NT2/D1 (cell line): ENCODE data around the gene LETM1.
A peak's percentile ranks its signal among the peaks of the same experiment; 100 is the strongest.

Source experiments
- DNase-seq: peaks from one replicate; pipeline ENCODE4 v3.0.0-alpha.2; 2011; ENCODE audit warnings: low read depth, low spot score
- H3K27me3 ChIP-seq: 2 replicates; pipeline ENCODE4 v1.6.0; 2011; ENCODE audit warnings: mild to moderate bottlenecking; ENCODE audit not compliant: insufficient read length, insufficient read depth
- H3K36me3 ChIP-seq: 2 replicates; pipeline ENCODE4 v1.6.1; 2011; ENCODE audit warnings: mild to moderate bottlenecking, low read length, mixed read lengths; ENCODE audit not compliant: insufficient read depth, insufficient read length
- H3K4me1 ChIP-seq: 2 replicates; pipeline ENCODE4 v1.5.1; 2011; ENCODE audit not compliant: insufficient read depth, insufficient read length
- H3K4me3 ChIP-seq: 2 replicates; pipeline ENCODE4 v1.5.1; 2011; ENCODE audit warnings: low read depth; ENCODE audit not compliant: insufficient read length
- H3K9ac ChIP-seq: 2 replicates; pipeline ENCODE4 v1.6.0; 2011; ENCODE audit warnings: low read depth; ENCODE audit not compliant: insufficient read length
- H3K9me3 ChIP-seq: 2 replicates; pipeline ENCODE4 v1.5.1; 2011; ENCODE audit warnings: mild to moderate bottlenecking, low read length; ENCODE audit not compliant: insufficient read depth
- SUZ12 ChIP-seq: IDR thresholded peaks from 2 replicates; pipeline ENCODE4 v1.6.1; 2011; ENCODE audit not compliant: insufficient read length, insufficient read depth; ENCODE audit errors: extremely low read depth
- YY1 ChIP-seq: IDR thresholded peaks from 2 replicates; pipeline ENCODE4 v1.6.1; 2011; ENCODE audit not compliant: insufficient read length, insufficient read depth
- ZNF274 ChIP-seq: IDR thresholded peaks from 2 replicates; pipeline ENCODE4 v1.6.1; 2011; ENCODE audit warnings: mild to moderate bottlenecking, low read depth, low read length

Gene LETM1

GRCh38 chr4:1772853-1773538, 83.0 kb downstream of the LETM1 start:
- DNase-seq: no peak
- Histone ChIP-seq H3K4me1 (peaks cover 62% of the 10 kb centered on the region), H3K4me3 (no peak overlapping the region), H3K9me3 (no peaks in the 10 kb centered on the region), H3K27me3 (no peaks in the 10 kb centered on the region), H3K36me3 (no peaks in the 10 kb centered on the region), H3K9ac (peak overlapping the region; percentile 42)
- TF ChIP-seq ZNF274 (no peak), SUZ12 (no peak), YY1 (no peak)

DNA sequence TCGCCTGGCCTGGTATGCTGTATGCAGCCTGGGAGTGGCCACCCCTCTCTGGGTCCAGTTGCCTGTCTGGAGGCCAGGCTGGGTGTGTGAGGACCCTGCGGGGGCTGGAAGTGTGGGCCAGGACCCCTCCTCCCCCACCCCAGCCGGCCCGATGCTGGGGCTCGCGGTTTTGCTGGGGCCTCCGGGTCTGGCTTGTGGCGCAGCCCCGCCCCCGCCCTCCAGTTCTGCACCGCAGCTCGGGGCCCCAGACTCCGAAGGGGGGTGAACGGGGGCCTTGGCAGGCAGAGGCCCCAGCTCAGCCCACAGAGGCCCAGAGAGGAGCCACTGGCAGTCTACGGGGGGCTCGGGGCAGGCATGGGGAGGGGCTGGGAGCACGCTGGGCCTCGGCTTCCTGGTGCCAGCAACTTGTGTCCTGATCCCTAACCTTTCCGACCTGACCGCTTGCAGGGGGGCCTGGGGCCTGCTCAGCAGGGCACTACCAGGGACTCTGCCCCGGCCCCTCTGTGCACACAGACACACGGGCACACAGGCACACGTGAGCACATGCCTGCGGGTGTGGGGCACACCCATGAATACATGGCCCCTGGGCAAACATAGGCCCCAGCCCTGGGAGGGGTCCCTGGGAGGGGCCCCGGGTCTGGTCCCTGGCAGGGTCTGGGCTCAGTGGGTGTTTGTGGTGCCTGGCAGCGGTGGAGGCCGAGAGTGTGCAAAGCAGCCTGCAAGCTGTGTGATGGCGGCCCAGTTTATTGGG, 84.2 kb downstream of the LETM1 start:
- no peaks in the 10 kb centered on the region for H3K36me3 ChIP-seq
- peaks cover 54% of the 10 kb centered on the region for H3K4me1 ChIP-seq
- H3K9ac ChIP-seq: peak overlapping the region; percentile 54
- no peaks in the 10 kb centered on the region for H3K9me3 ChIP-seq
- TF ChIP-seq YY1 (no peak), SUZ12 (no peak), ZNF274 (no peak)
- H3K27me3 ChIP-seq: no peaks in the 10 kb centered on the region
- DNase-seq: no peak
- no peak overlapping the region for H3K4me3 ChIP-seq

DNA sequence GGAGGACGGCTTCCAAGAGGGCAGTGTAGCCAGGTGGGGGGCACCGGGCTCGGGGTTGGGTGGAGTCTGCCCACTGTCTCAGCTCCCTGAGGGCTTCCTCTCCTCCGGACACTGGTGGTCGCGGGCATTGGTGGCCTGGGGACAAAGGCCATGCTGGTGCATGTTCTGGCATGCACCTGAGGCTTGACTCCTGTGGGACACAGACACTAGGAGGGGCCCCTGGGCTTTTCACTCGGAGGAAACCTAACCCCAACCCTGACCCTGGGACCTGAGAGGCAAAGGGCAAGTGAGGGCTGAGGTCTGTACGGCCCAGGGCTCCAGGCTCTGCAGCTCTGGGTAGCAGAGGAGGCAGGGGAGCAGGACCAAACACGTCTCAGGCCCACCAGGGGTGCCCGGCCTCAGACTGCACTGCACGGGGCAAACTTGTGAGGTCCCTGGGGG, 85.1 kb downstream of the LETM1 start:
- Histone ChIP-seq H3K36me3 (no peaks in the 10 kb centered on the region), H3K4me1 (peaks cover 54% of the 10 kb centered on the region), H3K27me3 (no peaks in the 10 kb centered on the region), H3K9ac (peak overlapping the region; percentile 54), H3K4me3 (no peak overlapping the region), H3K9me3 (no peaks in the 10 kb centered on the region)
- DNase-seq: no peak
- no peak for TF ChIP-seq ZNF274
- no peak for TF ChIP-seq YY1
- no peak for TF ChIP-seq SUZ12

- Histone ChIP-seq H3K4me3 (no peak overlapping the region), H3K4me1 (peaks cover 55% of the 10 kb centered on the region), H3K9ac (no peak overlapping the region), H3K36me3 (no peaks in the 10 kb centered on the region), H3K9me3 (no peaks in the 10 kb centered on the region), H3K27me3 (no peaks in the 10 kb centered on the region)
- TF ChIP-seq SUZ12 (no peak), ZNF274 (no peak), YY1 (no peak)
- no peak for DNase-seq
These were observed 85.7 kb downstream of the LETM1 start for GRCh38 chr4:1770245-1770644.

GRCh38 chr4:1769692-1770091, 86.3 kb downstream of the LETM1 start:
- Histone ChIP-seq H3K27me3 (no peaks in the 10 kb centered on the region), H3K4me3 (no peak overlapping the region), H3K9me3 (no peaks in the 10 kb centered on the region), H3K9ac (peak overlapping the region; percentile 2), H3K4me1 (peaks cover 57% of the 10 kb centered on the region), H3K36me3 (no peaks in the 10 kb centered on the region)
- TF ChIP-seq ZNF274 (no peak), YY1 (no peak), SUZ12 (no peak)
- DNase-seq: no peak

DNA sequence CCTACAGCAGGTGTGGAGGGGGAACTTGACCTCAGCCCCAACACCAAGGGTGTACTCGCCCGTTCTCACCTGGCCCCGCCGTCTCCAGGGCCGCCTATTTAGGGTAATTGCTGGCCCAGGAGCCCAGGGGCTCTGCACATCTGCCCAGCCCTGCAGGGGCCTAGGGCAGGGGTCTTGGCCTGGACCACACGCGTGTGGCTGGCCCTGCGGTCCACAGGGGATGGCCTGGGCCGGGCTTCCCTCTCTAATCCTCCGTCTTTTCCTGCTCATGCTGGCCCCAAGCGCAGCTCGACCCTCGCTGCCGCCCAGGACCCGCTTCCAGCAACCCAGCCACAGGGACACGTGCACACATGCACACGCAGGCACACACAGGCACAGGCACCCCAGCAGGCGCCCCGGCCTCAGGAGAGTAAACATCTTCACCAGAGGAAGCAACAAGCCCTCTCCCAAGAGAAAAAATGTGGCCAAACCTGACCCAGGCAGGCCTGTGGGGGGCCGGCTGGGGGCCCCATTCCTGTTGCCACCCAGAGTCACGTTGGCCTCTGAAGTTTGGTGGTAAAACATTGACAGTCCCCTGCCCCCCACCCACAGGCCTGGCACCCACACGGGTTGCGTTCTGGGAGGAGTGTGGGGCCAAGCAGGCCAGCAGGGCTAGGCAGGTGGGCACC, 87.5 kb downstream of the LETM1 start:
- Histone ChIP-seq H3K4me3 (peak overlapping the region; percentile 24), H3K36me3 (no peaks in the 10 kb centered on the region), H3K9ac (peak overlapping the region; percentile 83), H3K27me3 (no peaks in the 10 kb centered on the region), H3K4me1 (peaks cover 49% of the 10 kb centered on the region), H3K9me3 (no peaks in the 10 kb centered on the region)
- DNase-seq: no peak
- TF ChIP-seq SUZ12 (no peak), ZNF274 (no peak), YY1 (no peak)
